ENCODE data around the gene GNB1.

GNB1 gene

GRCh38 chr1:1924849-1925248 lies 34.0 kb upstream of the GNB1 start:
- Histone ChIP-seq H3K4me2 (ENCODE audit: low read length) (no peak overlapping the region), H3K27ac (ENCODE audit: low read depth, low read length, poor library complexity, severe bottlenecking) (no peak overlapping the region), H3K4me1 (ENCODE audit: insufficient read depth, low read length, severe bottlenecking) (no peaks in the 10 kb centered on the region), H3F3A (ENCODE audit: insufficient read depth, low read length) (no peaks in the 10 kb centered on the region), H3K27me3 (ENCODE audit: insufficient read depth, low read length) (peaks cover 4% of the 10 kb centered on the region; the same call in 1 of the 2 replicates), H3K9me2 (ENCODE audit: low read depth, low read length) (no peaks in the 10 kb centered on the region), H3K9me3 (ENCODE audit: low read length) (no peaks in the 10 kb centered on the region), H3K9ac (ENCODE audit: low read length) (no peak overlapping the region), H3K36me3 (ENCODE audit: insufficient read depth, low read length) (no peaks in the 10 kb centered on the region), H2AFZ (ENCODE audit: low read length) (no peak overlapping the region), H4K20me1 (ENCODE audit: insufficient read depth, low read length) (no peaks in the 10 kb centered on the region), H3K4me3 (ENCODE audit: low read depth, low read length, poor library complexity, severe bottlenecking) (no peak overlapping the region), H3K79me2 (ENCODE audit: insufficient read depth, low read length) (no peaks in the 10 kb centered on the region)
- no peak for TF ChIP-seq EZH2 (IDR thresholded peaks at IDR 0.05; ENCODE audit: borderline replicate concordance, low read length)
- TF ChIP-seq CTCF (IDR thresholded peaks at IDR 0.05; ENCODE audit: low read length), result no peak

GRCh38 chr1:1924386-1924785 lies 33.5 kb upstream of the GNB1 start:
- Histone ChIP-seq H3K4me1 (ENCODE audit: insufficient read depth, low read length, severe bottlenecking) (peaks cover 3% of the 10 kb centered on the region), H3K36me3 (ENCODE audit: insufficient read depth, low read length) (no peaks in the 10 kb centered on the region), H4K20me1 (ENCODE audit: insufficient read depth, low read length) (no peaks in the 10 kb centered on the region), H2AFZ (ENCODE audit: low read length) (no peak overlapping the region), H3K4me3 (ENCODE audit: low read depth, low read length, poor library complexity, severe bottlenecking) (no peak overlapping the region), H3K9me2 (ENCODE audit: low read depth, low read length) (no peaks in the 10 kb centered on the region), H3K79me2 (ENCODE audit: insufficient read depth, low read length) (no peaks in the 10 kb centered on the region), H3F3A (ENCODE audit: insufficient read depth, low read length) (no peaks in the 10 kb centered on the region), H3K27me3 (ENCODE audit: insufficient read depth, low read length) (peaks cover 4% of the 10 kb centered on the region; the same call in 1 of the 2 replicates), H3K4me2 (ENCODE audit: low read length) (no peak overlapping the region), H3K27ac (ENCODE audit: low read depth, low read length, poor library complexity, severe bottlenecking) (no peak overlapping the region), H3K9ac (ENCODE audit: low read length) (no peak overlapping the region), H3K9me3 (ENCODE audit: low read length) (no peaks in the 10 kb centered on the region)
- TF ChIP-seq EZH2 (IDR thresholded peaks at IDR 0.05; ENCODE audit: borderline replicate concordance, low read length), result no peak

GRCh38 chr1:1922956-1923833 lies 32.3 kb upstream of the GNB1 start:
- H3K4me2 ChIP-seq (ENCODE audit: low read length), result no peak overlapping the region
- H3F3A ChIP-seq (ENCODE audit: insufficient read depth, low read length), result no peaks in the 10 kb centered on the region
- H3K4me1 ChIP-seq (ENCODE audit: insufficient read depth, low read length, severe bottlenecking), result peaks cover 9% of the 10 kb centered on the region
- H3K36me3 ChIP-seq (ENCODE audit: insufficient read depth, low read length), result no peaks in the 10 kb centered on the region
- no peaks in the 10 kb centered on the region for H3K9me2 ChIP-seq (ENCODE audit: low read depth, low read length)
- H3K9me3 ChIP-seq (ENCODE audit: low read length), result no peaks in the 10 kb centered on the region
- 0 out of 2 replicates have a peak, but pooled peaks cover 4% of the 10 kb centered on the region for H3K27me3 ChIP-seq (ENCODE audit: insufficient read depth, low read length)
- no peaks in the 10 kb centered on the region for H4K20me1 ChIP-seq (ENCODE audit: insufficient read depth, low read length)
- H3K27ac ChIP-seq (ENCODE audit: low read depth, low read length, poor library complexity, severe bottlenecking), result no peak overlapping the region
- no peak overlapping the region for H3K9ac ChIP-seq (ENCODE audit: low read length)
- no peaks in the 10 kb centered on the region for H3K79me2 ChIP-seq (ENCODE audit: insufficient read depth, low read length)
- no peak overlapping the region for H3K4me3 ChIP-seq (ENCODE audit: low read depth, low read length, poor library complexity, severe bottlenecking)
- TF ChIP-seq CTCF (IDR thresholded peaks at IDR 0.05; ENCODE audit: low read length) (no peak), EZH2 (IDR thresholded peaks at IDR 0.05; ENCODE audit: borderline replicate concordance, low read length) (no peak)
- H2AFZ ChIP-seq (ENCODE audit: low read length), result no peak overlapping the region

DNA sequence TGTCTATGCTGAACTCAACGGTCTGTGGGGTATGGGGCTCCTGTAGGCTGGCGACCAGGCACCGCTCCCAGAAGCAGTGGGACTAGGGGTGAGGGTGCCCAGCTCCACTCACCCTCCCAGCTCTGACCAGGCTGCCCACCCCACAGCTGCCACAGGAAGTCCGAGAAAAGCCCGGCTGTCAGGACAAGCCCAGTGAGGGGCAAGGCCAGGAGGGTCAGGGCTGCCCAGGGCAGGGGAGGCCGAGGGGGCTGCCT lies 31.7 kb upstream of the GNB1 start:
- no peak overlapping the region for H3K4me2 ChIP-seq (ENCODE audit: low read length)
- H3K9ac ChIP-seq (ENCODE audit: low read length), result no peak overlapping the region
- 0 out of 2 replicates have a peak, but pooled peaks cover 4% of the 10 kb centered on the region for H3K27me3 ChIP-seq (ENCODE audit: insufficient read depth, low read length)
- no peaks in the 10 kb centered on the region for H3K9me2 ChIP-seq (ENCODE audit: low read depth, low read length)
- H2AFZ ChIP-seq (ENCODE audit: low read length), result no peak overlapping the region
- H3F3A ChIP-seq (ENCODE audit: insufficient read depth, low read length), result no peaks in the 10 kb centered on the region
- H3K9me3 ChIP-seq (ENCODE audit: low read length), result no peaks in the 10 kb centered on the region
- H3K36me3 ChIP-seq (ENCODE audit: insufficient read depth, low read length), result no peaks in the 10 kb centered on the region
- TF ChIP-seq EZH2 (IDR thresholded peaks at IDR 0.05; ENCODE audit: borderline replicate concordance, low read length) (no peak), CTCF (IDR thresholded peaks at IDR 0.05; ENCODE audit: low read length) (no peak)
- no peaks in the 10 kb centered on the region for H4K20me1 ChIP-seq (ENCODE audit: insufficient read depth, low read length)
- H3K4me1 ChIP-seq (ENCODE audit: insufficient read depth, low read length, severe bottlenecking), result peaks cover 9% of the 10 kb centered on the region
- H3K79me2 ChIP-seq (ENCODE audit: insufficient read depth, low read length), result no peaks in the 10 kb centered on the region
- H3K27ac ChIP-seq (ENCODE audit: low read depth, low read length, poor library complexity, severe bottlenecking), result no peak overlapping the region
- H3K4me3 ChIP-seq (ENCODE audit: low read depth, low read length, poor library complexity, severe bottlenecking), result no peak overlapping the region
